HG02852 (cell line): ENCODE results near the gene TRIM71.
A peak's percentile ranks its signal among the peaks of the same experiment; 100 is the strongest.
"Not testable (repeated sequence)": the region's sequence is repeated elsewhere in the genome, so short reads cannot be mapped to it uniquely, and the experiment has no call there.

ENCODE experiments used
- ATAC-seq: cut with Tn5 transposase; IDR thresholded peaks from one replicate; pipeline ENCODE4 v1.9.1; 2021; ENCODE audit warnings: mild to moderate bottlenecking, moderate library complexity; ENCODE audit not compliant: unreplicated experiment

TRIM71 gene

DNA sequence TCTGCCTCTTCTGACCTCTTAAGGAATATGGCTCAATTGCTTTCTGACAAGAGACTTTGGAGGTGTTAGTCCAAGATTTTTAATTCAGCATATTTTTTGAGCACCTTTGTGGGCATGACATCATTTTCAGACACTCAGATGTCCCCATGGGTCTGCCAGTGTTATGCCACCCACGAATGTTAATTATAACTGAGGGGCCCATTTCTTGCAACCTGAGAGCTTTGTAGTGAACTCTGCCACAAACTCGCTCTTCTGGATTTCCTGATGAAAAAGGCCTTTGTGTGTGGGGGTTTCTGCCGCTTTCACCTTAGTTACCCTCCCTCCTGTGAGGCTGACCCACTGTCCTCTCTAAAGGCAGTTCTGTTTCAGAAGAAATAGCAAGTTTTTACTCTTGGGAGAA is 69.1 kb downstream of the TRIM71 start:
- ATAC-seq: no peak

DNA sequence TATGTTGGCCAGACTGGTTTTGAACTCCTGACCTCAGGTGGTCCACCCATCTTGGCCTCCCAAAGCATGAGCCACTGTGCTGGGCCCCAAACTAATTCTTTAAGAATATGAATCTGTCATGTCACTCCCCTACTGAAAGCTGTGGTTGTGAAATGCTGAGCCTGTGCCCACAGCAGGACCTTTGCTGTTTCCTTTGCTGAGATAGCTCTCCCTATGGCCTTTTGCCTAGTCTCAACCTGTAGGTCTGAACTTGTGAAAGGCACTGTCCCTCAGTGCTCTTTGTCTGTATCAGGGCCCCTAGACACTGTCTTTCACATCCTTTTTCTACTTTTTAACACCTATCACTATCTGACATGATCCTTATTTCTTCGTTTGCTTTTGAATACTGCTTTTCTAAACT is 70.9 kb downstream of the TRIM71 start:
- peak; percentile 86 for ATAC-seq

DNA sequence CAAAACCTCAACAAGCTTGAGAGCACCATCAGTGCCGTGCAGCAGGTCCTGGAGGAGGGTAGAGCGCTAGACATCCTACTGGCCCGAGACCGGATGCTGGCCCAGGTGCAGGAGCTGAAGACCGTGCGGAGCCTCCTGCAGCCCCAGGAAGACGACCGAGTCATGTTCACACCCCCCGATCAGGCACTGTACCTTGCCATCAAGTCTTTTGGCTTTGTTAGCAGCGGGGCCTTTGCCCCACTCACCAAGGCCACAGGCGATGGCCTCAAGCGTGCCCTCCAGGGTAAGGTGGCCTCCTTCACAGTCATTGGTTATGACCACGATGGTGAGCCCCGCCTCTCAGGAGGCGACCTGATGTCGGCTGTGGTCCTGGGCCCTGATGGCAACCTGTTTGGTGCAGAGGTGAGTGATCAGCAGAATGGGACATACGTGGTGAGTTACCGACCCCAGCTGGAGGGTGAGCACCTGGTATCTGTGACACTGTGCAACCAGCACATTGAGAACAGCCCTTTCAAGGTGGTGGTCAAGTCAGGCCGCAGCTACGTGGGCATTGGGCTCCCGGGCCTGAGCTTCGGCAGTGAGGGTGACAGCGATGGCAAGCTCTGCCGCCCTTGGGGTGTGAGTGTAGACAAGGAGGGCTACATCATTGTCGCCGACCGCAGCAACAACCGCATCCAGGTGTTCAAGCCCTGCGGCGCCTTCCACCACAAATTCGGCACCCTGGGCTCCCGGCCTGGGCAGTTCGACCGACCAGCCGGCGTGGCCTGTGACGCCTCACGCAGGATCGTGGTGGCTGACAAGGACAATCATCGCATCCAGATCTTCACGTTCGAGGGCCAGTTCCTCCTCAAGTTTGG is 72.9 kb downstream of the TRIM71 start:
- ATAC-seq: no peak

DNA sequence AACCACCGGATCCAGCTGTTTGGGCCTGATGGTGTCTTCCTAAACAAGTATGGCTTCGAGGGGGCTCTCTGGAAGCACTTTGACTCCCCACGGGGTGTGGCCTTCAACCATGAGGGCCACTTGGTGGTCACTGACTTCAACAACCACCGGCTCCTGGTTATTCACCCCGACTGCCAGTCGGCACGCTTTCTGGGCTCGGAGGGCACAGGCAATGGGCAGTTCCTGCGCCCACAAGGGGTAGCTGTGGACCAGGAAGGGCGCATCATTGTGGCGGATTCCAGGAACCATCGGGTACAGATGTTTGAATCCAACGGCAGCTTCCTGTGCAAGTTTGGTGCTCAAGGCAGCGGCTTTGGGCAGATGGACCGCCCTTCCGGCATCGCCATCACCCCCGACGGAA is 73.6 kb downstream of the TRIM71 start:
- ATAC-seq: no peak

DNA sequence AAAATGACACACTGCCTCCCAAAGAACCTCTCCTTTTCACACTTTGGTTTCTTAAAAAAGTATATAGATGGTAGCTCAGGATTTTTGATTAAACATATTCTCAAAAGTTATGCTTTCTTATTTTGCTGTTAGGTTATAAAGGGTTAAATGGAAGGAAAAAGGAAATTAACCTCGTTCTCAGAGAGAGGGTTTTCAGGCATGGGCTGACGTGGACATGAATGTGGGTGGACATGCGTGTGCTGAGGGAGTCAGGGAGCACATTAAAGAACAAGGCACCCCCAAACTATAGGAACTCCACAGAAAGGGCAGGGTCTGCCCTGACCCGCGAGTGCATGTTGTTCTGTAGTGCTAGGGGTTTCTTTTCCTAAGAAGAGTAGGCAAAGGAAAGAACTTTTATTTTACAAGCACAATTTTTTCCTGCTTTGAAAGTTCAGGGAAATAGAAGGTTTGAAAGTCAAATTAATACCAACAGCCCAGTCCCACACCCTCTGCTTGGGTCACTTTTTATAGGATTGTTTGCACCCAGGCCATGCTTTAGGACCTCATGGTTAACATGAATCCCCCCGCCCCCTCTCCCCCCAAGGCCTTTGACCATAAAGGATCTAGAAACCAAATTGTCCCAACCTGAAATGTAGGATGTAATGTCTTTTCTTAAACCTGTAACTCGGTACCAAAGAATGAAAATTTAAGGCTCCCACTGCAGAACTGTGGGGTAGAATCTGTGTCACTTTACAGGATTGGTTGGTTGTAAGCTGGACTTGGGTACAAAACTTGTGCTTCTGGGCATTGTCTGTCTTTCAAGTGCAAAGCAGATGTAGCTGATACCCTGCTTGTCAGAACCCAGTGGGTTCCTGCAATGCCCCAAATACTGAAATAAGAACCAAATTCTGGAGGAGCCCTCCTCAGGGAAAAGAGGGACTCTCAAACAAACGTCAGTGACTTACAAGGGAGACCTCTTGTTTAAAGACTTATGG is 75.1 kb downstream of the TRIM71 start:
- ATAC-seq: no peak

DNA sequence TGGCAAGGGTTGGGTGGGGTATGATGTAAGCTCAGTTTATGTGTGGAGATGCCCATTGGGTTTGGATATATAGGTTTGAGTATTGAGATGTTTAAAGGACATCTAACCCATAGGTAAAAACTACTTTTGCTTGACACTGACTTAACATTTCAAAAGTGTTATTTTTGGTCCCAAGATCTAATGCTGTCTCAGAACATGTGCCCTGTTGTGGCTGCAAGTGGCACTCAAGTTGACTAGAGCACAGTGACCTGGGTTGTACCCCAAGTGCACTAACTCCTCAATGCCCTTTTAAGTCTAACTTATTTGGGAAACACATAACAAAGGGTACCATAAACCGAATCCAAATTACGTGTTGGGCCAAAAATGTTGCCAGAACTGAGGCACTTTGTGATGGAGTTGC is 77.2 kb downstream of the TRIM71 start:
- no peak for ATAC-seq

DNA sequence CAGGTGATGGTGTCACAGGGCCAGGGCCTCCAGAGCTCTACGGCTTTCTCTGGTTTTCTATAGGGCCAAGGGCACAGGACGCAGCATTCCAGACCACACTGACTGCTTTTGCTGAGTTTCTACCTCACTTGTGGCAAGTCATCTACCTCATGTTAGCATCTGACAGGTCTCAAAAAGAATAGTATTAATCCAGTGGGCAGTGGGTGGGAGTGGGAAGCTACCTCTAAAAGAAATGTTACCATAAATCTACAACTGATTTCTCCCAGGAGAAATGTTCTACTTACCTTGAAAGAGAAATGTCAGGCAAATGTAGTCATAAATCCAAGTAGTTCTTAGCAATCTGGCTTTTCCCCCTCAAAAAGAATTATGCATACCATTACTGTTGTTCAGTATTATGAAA is 77.9 kb downstream of the TRIM71 start:
- ATAC-seq: no peak

DNA sequence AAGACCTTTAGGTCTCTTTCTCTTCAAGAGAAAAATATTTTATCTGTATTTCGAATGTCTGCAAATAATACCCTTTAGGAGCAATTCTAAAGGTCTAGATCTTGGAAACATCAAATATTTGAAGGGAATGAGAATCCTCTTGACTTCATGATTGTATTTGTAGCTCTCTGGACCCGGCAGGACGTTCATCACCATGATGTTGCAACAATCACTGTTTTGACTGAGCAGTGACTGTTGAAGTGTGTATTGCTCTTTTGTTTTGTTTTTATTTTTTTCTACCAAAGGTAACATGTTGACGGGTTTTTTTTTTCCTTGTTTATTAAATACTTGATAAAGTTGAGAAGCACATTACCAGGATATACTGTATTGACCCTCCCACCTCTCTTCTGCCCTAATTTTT is 78.3 kb downstream of the TRIM71 start:
- no peak for ATAC-seq

DNA sequence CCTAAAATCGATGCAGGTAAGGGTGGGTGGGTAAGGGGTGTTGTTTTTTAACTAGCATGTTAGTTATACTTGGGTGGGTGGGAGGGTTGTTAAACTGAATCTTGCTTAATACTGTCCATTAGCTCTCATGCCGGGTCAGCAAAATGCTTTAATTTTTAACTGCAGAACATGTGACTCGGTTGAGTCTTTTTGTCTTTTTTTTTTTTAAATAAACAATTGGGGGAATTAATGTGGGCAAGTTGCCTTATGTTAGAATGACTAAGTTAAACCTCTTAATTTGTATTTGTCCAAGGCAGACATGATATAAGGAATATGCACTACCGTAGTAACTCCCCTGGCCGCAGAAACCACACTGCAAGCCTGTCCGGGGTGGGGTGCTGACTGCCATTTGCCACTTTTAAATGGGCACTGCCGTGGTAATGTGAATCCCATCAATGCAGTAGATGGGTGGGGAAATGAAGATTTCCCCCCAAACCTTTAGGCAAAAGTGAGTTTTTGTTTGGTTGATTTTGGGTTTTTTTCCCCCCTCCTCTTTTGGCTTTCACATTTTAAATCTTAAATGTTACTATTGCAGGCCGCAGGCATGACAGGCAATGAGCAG is 79.3 kb downstream of the TRIM71 start:
- ATAC-seq: no peak

DNA sequence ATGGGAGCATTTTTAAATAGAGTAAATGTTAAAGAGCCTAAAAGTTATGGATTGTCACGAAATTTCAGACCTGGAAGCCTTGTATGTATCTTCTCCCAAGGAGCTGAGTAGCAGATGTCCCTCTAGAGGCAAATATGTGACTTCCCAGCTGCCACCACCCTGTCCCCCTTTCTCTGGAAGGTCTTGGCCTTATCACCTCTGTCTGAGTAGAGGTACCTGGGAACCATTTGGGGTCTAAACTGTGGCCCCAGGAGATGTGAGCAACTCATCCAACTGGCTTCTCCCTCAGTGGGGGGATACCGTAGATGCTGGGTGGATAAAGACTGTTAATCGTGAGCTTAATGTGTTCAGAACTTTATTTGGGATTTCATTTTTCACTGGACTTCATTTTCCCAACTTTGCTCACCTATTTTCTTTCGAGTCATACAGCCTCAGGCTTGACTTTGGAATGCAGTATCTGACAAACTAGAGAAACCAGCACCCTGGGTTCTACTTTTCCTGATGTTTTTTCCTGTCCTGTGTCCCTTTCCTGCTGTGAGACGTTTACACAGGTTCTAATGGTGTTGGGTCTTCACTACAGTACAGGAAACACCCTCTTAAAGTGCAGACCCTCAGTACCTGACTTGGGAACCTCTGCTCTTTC is 80.3 kb downstream of the TRIM71 start:
- ATAC-seq: no peak

DNA sequence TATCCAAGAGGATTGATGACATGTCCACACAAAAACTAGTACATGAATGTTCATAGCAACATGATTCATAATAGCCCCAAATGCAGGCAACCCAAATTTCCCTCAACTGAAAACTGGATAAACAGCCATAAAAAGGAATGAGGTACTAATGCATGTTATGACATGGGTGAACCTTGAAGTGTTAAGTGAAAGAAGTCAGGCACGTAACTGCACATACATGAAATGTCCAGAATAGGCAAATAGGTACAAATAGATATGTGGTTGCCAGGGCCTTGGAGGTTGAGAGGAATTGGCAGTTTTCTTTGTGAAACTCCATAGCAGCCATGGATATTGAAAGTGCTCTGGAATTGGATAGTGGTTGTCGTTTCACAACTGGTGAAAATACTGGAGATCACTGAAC is 81.5 kb downstream of the TRIM71 start:
- ATAC-seq: no peak

DNA sequence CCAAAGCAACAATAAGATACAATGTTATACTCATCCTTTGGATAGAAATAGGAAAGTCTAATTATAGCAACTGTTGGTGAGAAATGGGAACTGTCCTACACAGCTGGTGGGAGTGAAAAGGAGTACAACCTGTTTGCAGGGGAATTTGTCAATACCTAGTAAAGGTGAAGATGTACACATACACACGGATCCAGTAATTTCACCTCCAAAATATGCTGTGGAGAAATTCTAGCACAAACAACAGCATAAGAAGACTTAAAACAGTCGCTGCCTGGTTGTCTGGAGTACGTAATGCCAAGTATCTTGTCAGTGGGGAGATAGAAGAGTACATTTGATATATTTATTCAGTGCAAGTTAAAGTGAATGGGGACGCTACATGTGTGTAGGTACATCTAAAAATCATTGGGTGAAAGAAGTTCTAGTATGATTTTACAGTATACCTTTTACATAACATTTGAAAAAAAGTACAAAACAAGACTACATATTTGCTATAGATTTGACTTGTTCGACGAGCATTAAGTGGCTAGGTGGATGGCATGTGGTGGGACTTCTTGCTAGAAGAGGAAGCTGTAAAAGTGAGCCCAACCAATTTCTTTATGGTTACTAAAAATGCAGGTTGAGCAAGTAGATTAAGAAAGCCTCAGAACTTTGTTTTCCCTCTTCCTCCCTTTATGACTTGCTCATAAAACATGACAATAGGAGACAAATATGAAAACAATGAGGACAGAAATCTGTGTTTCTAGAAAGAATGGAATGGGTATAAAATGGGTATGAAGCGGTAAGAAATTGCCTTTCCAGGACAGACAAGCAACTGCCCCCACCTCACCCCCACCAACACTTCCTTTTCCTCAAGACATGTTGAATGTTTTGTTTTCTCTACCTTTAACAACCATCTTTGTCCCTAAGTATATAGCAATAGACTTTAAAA is 83.5 kb downstream of the TRIM71 start:
- no peak for ATAC-seq

DNA sequence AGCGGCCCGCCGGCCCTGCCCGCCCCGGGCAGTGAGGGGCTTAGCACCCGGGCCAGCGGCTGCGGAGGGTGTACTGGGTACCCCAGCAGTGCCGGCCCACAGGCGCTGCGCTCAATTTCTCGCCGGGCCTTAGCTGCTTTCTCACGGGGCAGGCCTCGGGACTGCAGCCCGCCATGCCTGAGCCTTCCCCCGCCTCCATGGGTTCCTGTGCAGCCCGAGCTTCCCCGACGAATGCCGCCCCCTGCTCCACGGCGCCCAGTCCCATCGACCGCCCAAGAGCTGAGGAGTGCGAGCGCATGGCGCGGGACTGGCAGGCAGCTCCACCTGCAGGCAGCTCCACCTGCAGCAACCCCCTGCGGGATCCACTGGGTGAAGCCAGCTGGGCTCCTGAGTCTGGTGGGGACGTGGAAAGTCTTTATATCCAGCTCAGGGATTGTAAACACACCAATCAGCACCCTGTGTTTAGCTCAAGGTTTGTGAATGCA is 85.1 kb downstream of the TRIM71 start:
- ATAC-seq: not testable (repeated sequence)

DNA sequence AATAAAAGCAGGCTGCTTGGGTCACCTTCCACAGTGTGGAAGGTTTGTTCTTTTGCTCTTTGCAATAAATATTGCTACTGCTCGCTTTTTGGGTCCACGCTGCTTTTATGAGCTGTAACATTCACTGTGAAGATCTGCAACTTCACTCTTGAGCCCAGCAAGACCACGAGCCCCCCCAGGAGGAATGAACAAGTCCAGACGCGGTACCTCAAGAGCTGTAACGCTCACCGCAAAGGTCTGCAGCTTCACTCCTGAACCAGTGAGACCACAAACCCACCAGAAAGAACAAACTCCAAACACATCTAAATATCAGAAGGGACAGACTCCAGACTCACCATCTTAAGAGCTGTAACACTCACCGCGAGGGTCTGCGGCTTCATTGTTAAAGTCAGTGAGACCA is 86.2 kb downstream of the TRIM71 start:
- no peak for ATAC-seq

DNA sequence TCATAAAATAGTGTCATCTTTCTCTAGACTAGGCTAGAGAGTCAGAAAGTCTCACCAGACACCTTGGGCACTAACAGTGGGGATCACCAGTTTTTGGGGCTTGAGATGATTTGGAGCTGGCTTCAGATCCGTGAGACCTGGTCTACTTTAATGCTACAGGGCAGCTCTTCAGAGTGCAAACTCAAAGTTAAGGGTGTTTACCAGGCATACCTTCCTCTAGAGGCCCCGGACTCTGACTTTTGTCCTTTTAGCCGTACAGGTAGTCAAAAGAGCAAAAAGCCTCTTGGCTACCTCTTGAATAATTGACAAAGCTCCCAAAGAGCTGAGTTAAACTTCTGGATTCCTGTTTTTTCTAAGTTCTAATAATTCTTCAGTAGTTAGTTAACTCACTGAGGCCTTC is 92.2 kb downstream of the TRIM71 start:
- no peak for ATAC-seq

DNA sequence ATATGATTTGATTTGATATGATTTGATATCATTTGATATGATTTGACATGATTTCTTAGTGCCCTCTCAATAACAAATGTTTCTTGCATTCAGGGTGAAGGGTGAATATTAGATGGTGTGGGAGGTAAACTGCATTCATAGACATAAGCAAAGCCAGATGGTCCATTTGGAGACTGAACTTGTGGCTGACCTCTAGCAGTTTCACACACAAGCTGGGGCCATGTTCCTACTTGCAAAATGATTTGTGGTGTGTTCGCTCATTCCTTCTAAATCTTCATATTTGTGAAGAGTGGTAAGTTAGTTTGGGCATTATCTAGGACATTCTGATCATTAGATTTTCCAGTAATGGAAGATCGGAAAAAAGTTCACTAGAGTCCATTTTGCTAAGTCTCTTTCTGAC is 93.2 kb downstream of the TRIM71 start:
- ATAC-seq: no peak

DNA sequence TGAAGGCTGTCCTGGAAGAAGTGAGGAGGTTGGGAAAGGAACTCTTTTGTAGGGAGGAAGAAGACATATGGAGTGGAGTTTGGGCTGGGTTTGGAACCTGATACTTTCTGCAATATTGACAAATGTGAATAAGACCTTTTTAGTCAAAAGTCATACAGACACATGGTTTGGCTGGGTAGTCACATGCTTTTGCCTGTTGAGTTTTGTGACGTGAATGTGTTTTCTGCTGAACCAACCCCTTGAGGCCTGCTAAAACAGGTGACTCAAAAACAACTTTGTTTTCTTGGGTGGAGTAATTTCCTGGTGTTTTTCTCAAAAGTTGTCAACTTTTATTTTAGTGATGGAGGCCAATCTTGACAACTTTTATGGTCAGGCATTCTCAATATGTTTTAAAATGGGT is 94.2 kb downstream of the TRIM71 start:
- no peak for ATAC-seq

DNA sequence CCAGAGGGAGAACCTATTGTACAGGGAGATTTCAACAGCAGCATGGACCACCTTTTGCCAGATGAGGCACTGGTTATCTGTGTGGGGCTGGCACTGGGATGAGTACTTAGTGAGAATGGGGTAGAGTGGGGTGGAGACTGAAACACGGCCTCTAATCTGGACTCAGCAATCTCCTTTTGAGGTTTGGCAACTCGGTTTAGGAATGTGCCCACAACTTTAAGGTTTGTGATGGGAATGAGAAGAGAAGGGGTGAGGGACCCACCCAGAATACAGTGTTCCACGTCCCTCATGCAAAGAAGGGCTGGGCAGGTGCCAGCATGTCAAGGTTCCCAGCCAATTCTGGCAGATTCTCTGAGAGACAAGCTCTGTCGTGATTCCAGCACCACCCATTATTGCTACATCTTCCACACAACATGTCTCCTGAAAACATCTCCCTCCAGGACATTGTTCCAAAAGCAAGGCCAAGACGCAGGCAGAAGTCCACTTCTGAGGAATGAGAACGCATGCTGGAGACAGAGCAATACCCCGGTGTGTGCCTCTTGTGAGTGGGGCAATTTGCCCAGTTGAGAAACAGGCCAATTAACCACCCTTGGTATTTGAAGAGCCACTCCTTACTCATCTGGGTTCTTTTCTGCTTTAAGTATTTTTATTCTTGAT is 96.1 kb downstream of the TRIM71 start:
- ATAC-seq: no peak

DNA sequence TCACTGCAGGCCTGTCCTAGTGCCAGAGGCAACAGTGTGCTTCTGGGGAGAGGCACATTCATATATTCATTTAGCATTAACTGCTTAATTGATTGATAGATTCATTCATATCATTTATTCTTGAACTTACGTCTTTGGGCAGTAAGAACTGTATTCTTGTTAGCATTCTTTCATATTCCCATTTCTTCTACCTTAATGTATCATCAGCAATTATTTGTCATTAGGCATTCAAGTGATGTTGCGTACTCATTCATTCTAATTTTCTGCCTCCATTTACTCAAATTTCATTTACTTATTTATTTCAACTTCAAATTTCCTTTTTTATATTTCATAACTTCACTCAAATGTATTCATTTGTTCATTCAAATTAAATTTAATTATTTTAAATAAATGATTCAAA is 102.1 kb downstream of the TRIM71 start:
- no peak for ATAC-seq
